Measurements from ENCODE around the gene PITRM1.
A peak's percentile ranks its signal among the peaks of the same experiment; 100 is the strongest.

Gene PITRM1

DNA sequence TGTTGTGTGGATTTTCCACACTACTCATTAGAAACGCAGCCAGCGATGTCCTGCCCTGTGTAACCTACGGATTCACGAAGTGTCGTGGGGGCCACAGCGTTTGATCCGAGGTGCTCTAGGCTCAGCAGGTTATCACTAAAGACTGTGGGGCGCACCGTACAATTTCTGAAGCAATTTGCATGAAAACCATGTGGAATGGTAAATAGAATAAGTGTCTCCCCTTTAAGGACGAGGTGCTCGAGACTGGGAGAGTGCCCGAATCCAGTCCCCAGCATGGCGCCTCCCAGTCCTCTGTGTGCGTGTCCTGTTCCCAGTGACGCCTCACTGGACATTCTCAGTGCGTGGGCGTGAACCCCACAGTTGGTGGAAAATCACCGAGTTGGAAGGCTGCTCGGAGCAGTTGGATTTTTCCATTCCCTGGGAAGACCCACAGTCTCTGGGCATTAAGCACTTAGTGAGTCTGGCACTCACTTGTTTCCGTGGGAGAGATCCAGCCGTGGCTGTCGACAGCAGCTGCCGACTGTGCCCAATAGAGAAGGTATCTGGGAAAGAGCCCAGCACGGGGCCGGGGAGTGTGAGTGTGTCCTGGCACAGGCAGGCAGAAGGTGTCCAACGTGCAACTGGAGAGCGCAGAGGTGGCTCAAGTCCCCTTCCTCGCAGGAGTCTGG is 68.2 kb downstream of the PITRM1 start:
- CTCF ChIA-PET = no interaction called here
- H3K27ac ChIP-seq = peak overlapping the region; percentile 63
- POLR2A ChIA-PET (ENCODE audit: low non-redundant PET) = no interaction called here
- DNase-seq (ENCODE audit: low spot score) = no peak
- TF ChIP-seq, protein P1, sequence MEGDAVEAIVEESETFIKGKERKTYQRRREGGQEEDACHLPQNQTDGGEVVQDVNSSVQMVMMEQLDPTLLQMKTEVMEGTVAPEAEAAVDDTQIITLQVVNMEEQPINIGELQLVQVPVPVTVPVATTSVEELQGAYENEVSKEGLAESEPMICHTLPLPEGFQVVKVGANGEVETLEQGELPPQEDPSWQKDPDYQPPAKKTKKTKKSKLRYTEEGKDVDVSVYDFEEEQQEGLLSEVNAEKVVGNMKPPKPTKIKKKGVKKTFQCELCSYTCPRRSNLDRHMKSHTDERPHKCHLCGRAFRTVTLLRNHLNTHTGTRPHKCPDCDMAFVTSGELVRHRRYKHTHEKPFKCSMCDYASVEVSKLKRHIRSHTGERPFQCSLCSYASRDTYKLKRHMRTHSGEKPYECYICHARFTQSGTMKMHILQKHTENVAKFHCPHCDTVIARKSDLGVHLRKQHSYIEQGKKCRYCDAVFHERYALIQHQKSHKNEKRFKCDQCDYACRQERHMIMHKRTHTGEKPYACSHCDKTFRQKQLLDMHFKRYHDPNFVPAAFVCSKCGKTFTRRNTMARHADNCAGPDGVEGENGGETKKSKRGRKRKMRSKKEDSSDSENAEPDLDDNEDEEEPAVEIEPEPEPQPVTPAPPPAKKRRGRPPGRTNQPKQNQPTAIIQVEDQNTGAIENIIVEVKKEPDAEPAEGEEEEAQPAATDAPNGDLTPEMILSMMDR (conservative IDR thresholded peaks at IDR 0.05; ENCODE audit: low read depth) = no peak

DNA sequence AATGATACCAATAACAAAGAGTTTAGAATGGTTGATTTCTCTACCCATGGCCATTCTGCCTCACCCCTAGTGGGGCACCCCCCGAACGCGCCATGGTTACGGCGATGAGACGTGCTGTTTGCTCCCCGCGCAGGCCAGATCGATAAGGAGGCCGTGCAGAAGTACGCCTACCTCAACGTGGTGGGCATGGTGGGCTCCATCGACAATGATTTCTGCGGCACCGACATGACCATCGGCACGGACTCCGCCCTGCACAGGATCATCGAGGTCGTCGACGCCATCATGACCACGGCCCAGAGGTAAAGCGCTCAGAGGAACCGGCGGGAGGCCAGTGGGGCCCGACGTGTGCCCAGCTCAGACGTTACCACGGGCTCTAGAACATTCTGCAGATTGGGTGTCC is 68.9 kb downstream of the PITRM1 start:
- ChIA-PET POLR2A (ENCODE audit: low non-redundant PET) (no interaction called here), CTCF (no interaction called here)
- peak overlapping the region; percentile 63 for H3K27ac ChIP-seq
- TF ChIP-seq, protein P1 (conservative IDR thresholded peaks at IDR 0.05; ENCODE audit: low read depth) = no peak
- DNase-seq (ENCODE audit: low spot score) = no peak

DNA sequence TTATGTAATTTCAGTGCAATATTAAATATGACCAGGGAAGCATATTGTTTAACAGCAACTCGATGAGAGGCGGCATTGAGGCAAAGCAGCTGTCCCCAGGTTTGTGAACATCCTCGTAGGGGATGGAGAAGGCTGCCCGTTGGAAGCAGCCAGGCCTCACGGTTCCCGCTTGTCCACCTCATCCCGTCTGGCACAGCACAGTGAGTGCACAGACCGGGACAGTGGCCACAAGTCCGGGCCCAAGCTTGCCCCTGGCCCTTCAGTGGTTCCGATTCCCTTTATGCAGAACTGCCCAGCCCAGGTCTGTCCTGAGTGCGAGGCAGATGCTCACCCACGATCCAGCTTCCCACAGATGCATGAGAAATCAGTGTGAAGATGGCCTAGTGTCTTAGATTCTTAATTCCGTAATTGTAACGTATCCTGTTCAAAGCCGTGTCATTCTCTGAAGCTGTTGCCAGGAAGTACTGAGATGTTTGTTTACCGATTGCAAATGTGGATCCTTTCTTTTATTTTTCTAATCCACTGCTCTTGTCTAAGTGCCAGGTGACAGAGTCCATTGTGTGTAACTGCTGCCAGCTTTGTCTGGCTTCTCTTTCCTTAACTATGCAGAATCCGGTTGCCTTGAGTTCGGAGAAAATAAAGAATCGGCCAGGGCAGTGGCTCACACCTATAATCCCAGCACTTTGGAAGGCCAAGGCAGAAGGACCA is 69.7 kb downstream of the PITRM1 start:
- ChIA-PET CTCF (no interaction called here), POLR2A (ENCODE audit: low non-redundant PET) (no interaction called here)
- TF ChIP-seq, protein P1 (conservative IDR thresholded peaks at IDR 0.05; ENCODE audit: low read depth) = no peak
- H3K27ac ChIP-seq = peak overlapping the region; percentile 63
- DNase-seq (ENCODE audit: low spot score) = no peak

DNA sequence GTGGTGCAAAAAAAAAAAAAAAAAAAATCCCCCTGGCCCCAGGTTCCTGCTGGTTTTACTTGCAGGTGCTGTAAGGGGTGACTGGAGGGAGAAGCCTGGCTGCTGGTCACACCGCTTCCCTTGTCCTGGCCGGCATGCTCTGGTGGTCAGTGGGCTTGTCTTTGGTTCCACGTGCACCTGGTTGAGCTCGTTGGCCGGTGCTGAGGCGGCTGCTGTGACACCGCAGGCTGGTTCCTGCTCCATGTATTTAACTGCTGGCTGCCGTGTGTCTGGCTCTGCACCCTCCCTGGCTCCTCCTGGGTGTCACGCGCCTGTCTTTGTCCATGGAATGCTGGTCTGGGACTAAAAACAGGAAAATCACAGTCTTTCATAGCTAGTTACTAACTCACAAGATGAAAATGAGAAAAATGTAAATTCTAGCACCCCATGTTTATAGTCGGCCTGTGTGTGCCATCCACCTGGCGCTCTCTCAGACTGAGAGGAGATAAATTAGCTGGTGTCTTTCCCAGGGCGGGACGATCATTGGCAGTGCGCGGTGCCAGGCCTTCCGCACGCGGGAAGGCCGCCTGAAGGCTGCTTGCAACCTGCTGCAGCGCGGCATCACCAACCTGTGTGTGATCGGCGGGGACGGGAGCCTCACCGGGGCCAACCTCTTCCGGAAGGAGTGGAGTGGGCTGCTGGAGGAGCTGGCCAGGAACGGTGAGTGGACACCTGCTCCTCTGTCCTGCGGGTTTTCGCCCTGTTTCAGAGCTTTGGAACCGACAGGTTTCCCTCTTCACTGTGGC is 71.5 kb downstream of the PITRM1 start:
- ChIA-PET POLR2A (ENCODE audit: low non-redundant PET) (no interaction called here), CTCF (interaction anchor here (0.6 kb wide), 1 partner anchor 427 kb away, joined by 3 read pairs; no protein-coding TSS in a partner anchor)
- peak overlapping the region; percentile 83 for H3K27ac ChIP-seq
- DNase-seq (ENCODE audit: low spot score) = no peak
- TF ChIP-seq, protein P1 (conservative IDR thresholded peaks at IDR 0.05; ENCODE audit: low read depth) = no peak

DNA sequence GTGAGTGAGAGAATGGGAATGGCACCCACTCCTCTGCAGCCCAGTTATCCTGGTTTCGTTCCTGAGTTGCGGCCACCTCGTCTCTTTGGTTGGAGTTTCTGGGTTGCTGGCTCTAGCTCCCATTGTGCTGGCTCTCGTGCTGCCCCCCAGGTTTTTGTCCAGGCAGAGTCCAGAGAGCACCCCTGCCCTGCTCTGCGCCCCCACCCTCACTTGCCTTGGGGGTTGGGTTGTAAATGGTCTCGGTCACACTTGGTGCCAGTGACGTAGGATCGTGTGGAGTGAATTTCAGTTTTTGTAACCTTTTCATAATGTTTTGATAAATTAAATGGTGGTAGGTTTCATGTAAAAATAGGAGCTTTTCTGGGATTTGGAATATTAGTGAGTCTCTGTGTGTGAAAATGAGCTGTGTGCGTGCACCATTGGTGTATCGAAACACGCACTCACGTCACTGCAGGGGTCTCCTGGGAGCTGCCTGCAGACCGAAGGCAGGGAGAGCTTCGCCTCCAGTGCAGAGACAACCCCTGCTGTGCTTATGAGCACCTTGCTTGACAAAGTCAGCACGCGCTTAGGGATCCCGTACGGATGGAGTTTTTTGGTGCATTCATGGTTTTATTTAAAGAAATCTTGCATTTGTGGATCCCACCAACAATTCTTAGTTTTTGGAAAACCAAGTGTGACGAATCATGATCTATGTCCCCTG is 72.3 kb downstream of the PITRM1 start:
- TF ChIP-seq, protein P1 (conservative IDR thresholded peaks at IDR 0.05; ENCODE audit: low read depth) = no peak
- H3K27ac ChIP-seq = peak overlapping the region; percentile 83
- DNase-seq (ENCODE audit: low spot score) = no peak
- ChIA-PET POLR2A (ENCODE audit: low non-redundant PET) (no interaction called here), CTCF (interaction anchor here (0.5 kb wide), 1 partner anchor 318 kb away, joined by 3 read pairs; no protein-coding TSS in a partner anchor)

All from RWPE1 (cell line).